AG04449 (cell line): Measurements from ENCODE around the gene DCST1.
A peak's percentile ranks its signal among the peaks of the same experiment; 100 is the strongest.

Source experiments
- CTCF ChIA-PET: fragments of 350-600 bp; formaldehyde crosslinking; extraction: SDS; loops from one replicate; lab custom pipeline; 2021; ENCODE audit warnings: antibody characterized with exemption; lab: Yijun Ruan, JAX
- POLR2A ChIA-PET: fragments of 400-600, 350-600 bp; formaldehyde crosslinking; extraction: SDS; loops from one replicate; lab custom pipeline; 2020; ENCODE audit warnings: antibody characterized with exemption, inconsistent platforms; lab: Yijun Ruan, JAX
- DNase-seq: peaks from one replicate; pipeline ENCODE4 v3.0.0-alpha.2; 2010; ENCODE audit warnings: low read depth, low spot score
- H3K4me3 ChIP-seq: 2 replicates; pipeline ENCODE4 v1.5.1; 2011; ENCODE audit warnings: low read depth, mild to moderate bottlenecking, control low read depth, low read length
- CTCF ChIP-seq: IDR thresholded peaks from one replicate; pipeline ENCODE4 v1.5.1; 2011; ENCODE audit warnings: mild to moderate bottlenecking, moderate library complexity, low read length, control low read depth, inconsistent platforms; ENCODE audit not compliant: insufficient read depth; ENCODE audit errors: missing control alignments

DCST1 gene

GRCh38 chr1:155057104-155057503 is 23.5 kb downstream of the DCST1 start:
- no peak for DNase-seq
- ChIA-PET POLR2A (no interaction called here), CTCF (interaction anchor here (0.7 to 17.3 kb wide), 13 partner anchors 12 to 178 kb away, joined by 3 to 433 read pairs (median 4); partner anchors contain the start of genes ADAM15 and EFNA3)
- H3K4me3 ChIP-seq, result no peak overlapping the region
- TF ChIP-seq CTCF, result no peak

- no peak for DNase-seq
- peak; percentile 11 for TF ChIP-seq CTCF
- H3K4me3 ChIP-seq, result no peak overlapping the region
- ChIA-PET CTCF (interaction anchor here (1.1 to 17.3 kb wide), 14 partner anchors 12 to 179 kb away, joined by 3 to 433 read pairs (median 5); partner anchors contain the start of genes ADAM15, EFNA3, LENEP and PBXIP1), POLR2A (interaction anchor here (0.7 kb wide), 1 partner anchor 12 kb away, joined by 3 read pairs; no protein-coding TSS in a partner anchor)
These were observed 24.2 kb downstream of the DCST1 start for GRCh38 chr1:155057788-155058211.

GRCh38 chr1:155060736-155061135 is 27.1 kb downstream of the DCST1 start:
- POLR2A ChIA-PET, result no interaction called here
- CTCF ChIA-PET, result interaction anchor here (0.7 to 17.3 kb wide), 25 partner anchors 14 to 581 kb away, joined by 3 to 433 read pairs (median 5); partner anchors contain the start of genes ADAM15, DCST1, DCST2 and EFNA3
- no peak for TF ChIP-seq CTCF
- H3K4me3 ChIP-seq, result no peak overlapping the region
- DNase-seq, result no peak

GRCh38 chr1:155061381-155062150 is 27.9 kb downstream of the DCST1 start:
- ChIA-PET CTCF (interaction anchor here (0.6 to 17.3 kb wide), 33 partner anchors 13 to 582 kb away, joined by 3 to 433 read pairs (median 4); partner anchors contain the start of genes ADAM15, DCST1, DCST2 and EFNA3), POLR2A (no interaction called here)
- DNase-seq, result no peak
- TF ChIP-seq CTCF, result peak; percentile 93
- H3K4me3 ChIP-seq, result no peak overlapping the region

- CTCF ChIA-PET, result interaction anchor here (0.6 to 17.3 kb wide), 26 partner anchors 12 to 583 kb away, joined by 3 to 433 read pairs (median 4); partner anchors contain the start of genes ADAM15, DCST1, DCST2 and EFNA3
- no peak for DNase-seq
- POLR2A ChIA-PET, result no interaction called here
- H3K4me3 ChIP-seq, result no peak overlapping the region
- TF ChIP-seq CTCF, result no peak
These were observed 28.6 kb downstream of the DCST1 start for GRCh38 chr1:155062151-155062686.
